Esophagus muscularis mucosa (tissue), 2 donors: ENCODE results near the gene KCNE1.

Experiments
- EP300 ChIP-seq: sonication (generic); formaldehyde crosslinking; IDR thresholded peaks from one replicate; pipeline ENCODE4 v1.6.1; 2017; ENCODE audit warnings: antibody characterized with exemption
- POLR2A ChIP-seq: fragments of 450-650 bp; IDR thresholded peaks from one replicate; pipeline ENCODE4 v1.6.1; 2017; ENCODE audit warnings: antibody characterized with exemption, moderate library complexity, mild to moderate bottlenecking, low read depth

DNA sequence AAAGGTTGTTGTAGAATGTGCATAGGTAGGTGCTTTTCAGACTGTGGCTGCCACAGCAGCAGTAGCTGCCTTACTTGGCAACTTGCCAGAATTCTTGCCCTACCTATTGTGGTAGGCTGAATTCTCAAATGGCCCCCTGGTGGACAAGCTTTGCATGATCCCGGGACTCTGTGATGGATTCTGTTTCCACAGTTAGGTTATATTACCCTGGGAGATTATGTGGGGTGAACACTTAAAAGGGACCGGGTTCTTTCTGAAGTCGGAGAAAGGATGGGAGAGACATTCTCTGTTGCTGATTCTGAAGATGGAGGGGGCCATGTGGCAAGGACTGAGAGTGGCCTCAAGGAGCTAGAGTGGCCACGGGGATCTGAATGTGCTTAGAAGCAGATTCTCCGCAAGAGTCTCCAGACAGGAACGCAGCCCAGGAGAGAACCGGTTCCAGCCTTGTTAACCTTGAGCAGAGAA is 32.1 kb upstream of the KCNE1 start:
- TF ChIP-seq POLR2A (no peak), EP300 (no peak)
